ENCODE results near the gene FBXW9.
"Not testable (repeated sequence)": the region's sequence is repeated elsewhere in the genome, so short reads cannot be mapped to it uniquely, and the experiment has no call there.

FBXW9 gene

GRCh38 chr19:12681074-12681987 lies 15.1 kb downstream of the FBXW9 start, which contains the start of gene DHPS:
DHPS (minus strand) TSS chr19:12681880; CDS start chr19:12681766, 114 bp downstream.
- peak; percentile 88 for DNase-seq (ENCODE audit: low read depth)

DNA sequence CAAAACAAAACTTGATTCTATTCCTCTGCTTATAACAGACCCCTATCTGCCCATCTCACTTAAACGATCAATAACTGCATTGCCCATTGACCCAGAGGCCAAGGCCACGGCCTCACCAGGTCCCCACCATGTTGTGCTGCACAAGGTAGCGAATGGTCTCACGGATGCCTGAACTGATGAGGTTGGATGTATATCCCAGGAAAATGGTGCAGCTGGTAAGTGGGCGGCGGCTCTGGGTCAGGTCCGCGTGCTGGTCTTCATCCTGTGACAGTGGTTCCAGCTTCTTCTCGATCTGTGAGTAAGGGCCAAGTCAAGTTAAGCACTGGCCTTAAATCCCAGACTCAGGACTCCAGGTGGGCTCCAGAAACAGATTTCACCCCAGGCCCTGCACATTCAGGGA lies 16.4 kb downstream of the FBXW9 start:
- DNase-seq (ENCODE audit: low read depth): no peak

- DNase-seq (ENCODE audit: low read depth): not testable (repeated sequence)
These were observed 18.4 kb downstream of the FBXW9 start for GRCh38 chr19:12678039-12678438.

- no peak for DNase-seq (ENCODE audit: low read depth)
These were observed 19.5 kb downstream of the FBXW9 start for GRCh38 chr19:12676928-12677327.

- peak; percentile 53 for DNase-seq (ENCODE audit: low read depth)
These were observed 20.0 kb downstream of the FBXW9 start for GRCh38 chr19:12676384-12676792.

GRCh38 chr19:12675940-12676339 lies 20.5 kb downstream of the FBXW9 start:
- DNase-seq (ENCODE audit: low read depth): no peak

GRCh38 chr19:12675399-12675798 lies 21.0 kb downstream of the FBXW9 start:
- no peak for DNase-seq (ENCODE audit: low read depth)

GRCh38 chr19:12672744-12673143 lies 23.7 kb downstream of the FBXW9 start:
- no peak for DNase-seq (ENCODE audit: low read depth)

DNA sequence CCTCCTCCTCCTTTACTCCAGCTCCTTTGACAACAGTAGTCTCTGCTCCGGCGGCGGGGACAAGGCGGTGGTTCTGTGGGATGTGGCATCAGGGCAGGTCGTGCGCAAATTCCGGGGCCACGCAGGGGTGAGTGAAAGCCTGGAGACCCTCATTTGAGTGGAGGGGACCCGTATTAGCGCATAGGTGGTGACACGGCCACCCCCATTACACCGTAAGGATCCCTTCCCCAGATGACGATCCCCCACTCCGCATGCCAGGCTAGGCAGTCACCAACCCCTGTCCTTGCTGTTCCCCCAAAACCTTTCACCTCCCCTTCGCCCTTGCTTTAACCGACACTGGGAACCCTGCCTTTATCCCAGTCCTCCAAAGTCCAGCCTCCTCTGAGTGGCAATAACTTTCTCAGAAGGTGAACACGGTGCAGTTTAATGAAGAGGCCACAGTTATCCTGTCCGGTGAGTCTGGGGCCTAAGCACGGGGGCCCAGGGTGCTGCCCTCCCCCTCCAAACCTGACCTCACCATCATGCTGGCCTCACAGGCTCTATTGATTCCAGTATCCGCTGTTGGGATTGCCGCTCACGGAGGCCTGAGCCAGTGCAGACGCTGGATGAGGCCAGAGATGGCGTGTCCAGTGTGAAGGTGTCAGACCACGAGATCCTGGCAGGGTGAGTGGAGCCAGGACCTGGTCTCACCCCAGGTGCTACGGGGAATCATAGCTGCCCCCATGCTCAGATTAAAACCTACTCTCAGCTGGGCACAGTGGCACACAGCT lies 26.1 kb downstream of the FBXW9 start:
- DNase-seq (ENCODE audit: low read depth): no peak

DNA sequence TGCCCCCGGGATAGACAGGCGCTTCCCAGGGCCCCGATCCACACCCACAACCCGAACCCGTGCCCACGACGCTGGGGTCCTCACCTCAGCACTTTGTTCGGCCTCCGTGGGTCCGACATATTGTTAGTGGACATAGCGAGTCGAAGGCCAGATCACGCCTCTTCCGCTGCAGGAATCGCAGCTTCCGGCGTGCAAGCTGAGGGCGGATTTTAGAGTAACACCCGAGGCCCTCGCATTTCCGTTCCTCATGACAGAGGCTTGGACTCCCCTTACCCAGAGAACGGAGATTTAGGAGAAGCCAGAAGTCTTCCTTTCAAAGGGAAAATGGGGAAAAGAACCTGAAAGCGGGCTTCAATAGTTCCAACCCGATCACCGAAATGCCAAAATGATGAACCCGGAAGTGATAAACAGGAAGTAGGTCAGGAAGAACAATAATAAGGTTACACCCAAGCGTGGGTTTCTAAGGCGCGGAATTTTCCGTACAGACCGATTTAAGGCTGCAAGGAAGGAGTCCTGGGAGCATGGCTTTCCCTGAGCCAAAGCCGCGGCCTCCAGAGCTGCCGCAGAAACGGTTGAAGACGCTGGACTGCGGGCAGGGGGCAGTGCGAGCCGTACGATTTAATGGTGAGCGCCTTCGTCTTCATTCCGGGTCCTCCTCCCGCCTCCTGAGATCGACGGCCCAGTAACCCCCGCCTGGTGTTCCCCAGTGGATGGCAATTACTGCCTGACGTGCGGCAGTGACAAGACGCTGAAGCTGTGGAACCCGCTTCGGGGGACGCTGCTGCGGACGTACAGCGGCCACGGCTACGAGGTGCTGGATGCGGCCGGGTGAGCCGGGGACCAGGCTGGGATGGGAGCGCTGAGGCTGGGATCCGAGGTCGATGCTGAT lies 26.9 kb downstream of the FBXW9 start:
- peak; percentile 53 for DNase-seq (ENCODE audit: low read depth)

GRCh38 chr19:12668932-12669269 lies 27.5 kb downstream of the FBXW9 start:
- peak; percentile 73 for DNase-seq (ENCODE audit: low read depth)

DNA sequence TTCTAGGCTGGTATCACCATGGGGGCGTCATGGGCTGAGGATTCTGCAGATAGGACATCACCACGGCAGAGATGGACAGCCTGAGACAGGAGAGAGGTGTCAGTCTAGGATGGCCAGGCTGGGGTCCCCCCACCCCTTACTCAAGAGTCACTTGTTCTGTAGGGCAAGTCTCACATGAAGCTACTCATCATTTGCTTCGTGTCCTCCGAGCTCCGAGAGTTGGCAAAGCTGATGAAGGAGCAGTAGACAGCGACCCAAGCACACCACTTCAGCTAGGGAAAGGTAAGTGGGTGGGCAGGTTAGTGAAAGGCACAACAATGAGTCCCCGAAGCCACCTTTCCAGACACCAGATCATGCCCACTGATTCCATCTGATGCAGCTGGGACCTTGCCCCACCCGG lies 28.1 kb downstream of the FBXW9 start:
- DNase-seq (ENCODE audit: low read depth): no peak

DNA sequence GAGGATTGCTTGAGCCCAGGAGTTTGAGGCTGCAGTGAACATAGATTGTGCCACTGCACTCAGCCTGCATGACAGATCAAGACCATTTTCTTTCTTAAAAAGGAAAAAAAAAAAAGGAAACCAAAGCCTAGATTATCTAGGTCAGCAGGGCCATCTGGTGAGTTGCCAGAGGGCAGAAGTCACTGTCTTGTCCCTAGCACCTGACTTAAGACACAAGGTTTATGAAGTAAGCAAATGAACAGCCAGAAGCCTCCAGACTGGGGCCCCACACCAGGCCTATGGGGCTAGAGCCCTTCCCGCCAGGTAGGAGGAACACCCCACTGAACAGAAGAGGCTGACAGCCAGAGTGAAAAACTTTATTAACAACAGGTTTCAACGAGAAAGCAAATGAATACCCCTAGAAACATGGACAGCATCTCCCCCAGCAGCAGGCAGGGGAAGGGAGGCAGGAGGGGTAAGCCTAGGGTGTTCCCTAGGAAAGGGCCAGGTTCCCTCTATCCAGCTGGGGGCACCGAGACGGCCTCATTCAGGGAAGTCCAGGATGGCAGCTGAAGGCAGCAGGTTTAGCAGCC lies 28.6 kb downstream of the FBXW9 start:
- DNase-seq (ENCODE audit: low read depth): no peak

DNA sequence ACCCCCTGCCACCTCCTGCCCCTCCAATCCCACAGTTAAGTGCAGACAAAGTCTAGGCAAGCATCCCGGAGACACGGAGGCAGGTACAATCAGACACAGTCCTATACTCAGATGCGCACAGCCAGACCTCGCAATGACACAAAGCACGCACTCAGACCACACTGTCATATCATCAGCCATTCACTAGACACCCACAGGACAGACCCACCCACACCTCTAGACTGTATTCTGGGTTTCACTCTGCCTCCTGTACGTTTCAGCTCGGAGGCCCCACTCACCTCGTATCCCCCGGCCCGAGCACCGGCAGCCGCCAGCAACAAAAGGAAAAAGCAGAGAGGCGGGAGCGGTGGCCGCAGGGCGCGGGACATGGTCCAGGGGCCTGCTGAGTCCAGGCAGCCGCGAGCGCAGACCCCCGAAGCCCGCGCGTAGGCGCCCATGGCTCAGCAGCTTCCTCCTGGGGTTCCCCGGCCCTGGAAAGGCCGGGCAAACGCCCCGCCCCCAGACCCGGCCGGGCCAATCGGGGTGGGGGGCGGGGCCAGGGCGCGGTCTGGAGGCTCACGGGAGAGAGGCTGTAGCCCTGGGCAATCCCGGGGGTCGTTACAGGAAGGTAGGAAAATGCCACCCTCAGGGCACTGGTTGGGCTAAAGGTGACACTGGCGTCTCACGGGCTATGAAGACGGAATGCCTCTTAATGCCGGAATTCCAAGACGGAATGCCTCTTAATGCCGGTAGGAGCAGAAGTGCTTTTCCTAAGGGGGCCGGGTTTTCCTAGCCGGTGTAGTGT lies 30.0 kb downstream of the FBXW9 start, which contains the start of the genes MAN2B1 and WDR83:
Gene MAN2B1 (minus strand): TSS at position 478 of the 784 bp plus-strand sequence. CDS start 41 bp downstream, at position 437.
Gene WDR83 (plus strand): TSS at position 543 of the 784 bp plus-strand sequence. CDS start 2,984 bp downstream, outside the sequence.
- peak; percentile 72 for DNase-seq (ENCODE audit: low read depth)

- no peak for DNase-seq (ENCODE audit: low read depth)
These were observed 30.7 kb downstream of the FBXW9 start for GRCh38 chr19:12665671-12666264.

GRCh38 chr19:12665281-12665573 lies 31.2 kb downstream of the FBXW9 start:
- DNase-seq (ENCODE audit: low read depth): peak; percentile 28

- DNase-seq (ENCODE audit: low read depth): no peak
These were observed 31.8 kb downstream of the FBXW9 start for GRCh38 chr19:12664406-12665280.

DNA sequence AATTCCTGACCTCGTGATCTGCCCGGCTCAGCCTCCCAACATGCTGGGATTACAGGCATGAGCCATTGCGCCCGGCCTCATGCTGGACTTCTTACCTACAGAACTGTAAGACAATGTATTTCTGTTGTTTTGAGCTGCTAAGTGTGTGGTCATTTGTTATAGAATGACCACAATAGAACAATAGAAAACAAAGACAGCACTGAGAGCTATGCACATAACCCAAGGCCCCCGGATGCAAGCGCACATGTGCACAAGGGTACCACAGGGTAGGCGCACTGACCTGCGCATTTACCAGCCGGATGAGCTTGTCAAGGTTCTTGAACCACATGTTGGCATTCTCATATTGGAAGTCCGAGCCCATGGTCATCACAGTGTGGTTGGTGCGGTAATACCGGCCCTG lies 35.5 kb downstream of the FBXW9 start:
- DNase-seq (ENCODE audit: low read depth): no peak

GRCh38 chr19:12657966-12658365 lies 38.5 kb downstream of the FBXW9 start:
- no peak for DNase-seq (ENCODE audit: low read depth)

All from T-helper 22 cell (primary cell).